Measurements from ENCODE around the gene PPP2R5E.

GRCh38 chr14:63483315-63483714, 59.9 kb downstream of the PPP2R5E start:
- TF ChIP-seq CTCF (IDR thresholded peaks at IDR 0.05; ENCODE audit: insufficient read depth, low read length, poor library complexity, severe bottlenecking) (no peak), EZH2phosphoT487 (conservative IDR thresholded peaks at IDR 0.05; ENCODE audit: low read length) (no peak)
